CD4-positive, alpha-beta T cell treated with Interleukin-17A for 4 hours (primary cell): ENCODE results near the gene TRPT1.
A peak's percentile ranks its signal among the peaks of the same experiment; 100 is the strongest.

ENCODE experiments used
- DNase-seq: peaks from one replicate; pipeline ENCODE4 v3.0.0-alpha.2; 2020; ENCODE audit warnings: mixed read lengths

Gene TRPT1

GRCh38 chr11:64206457-64207255 is 19.3 kb downstream of the TRPT1 start, which contains the start of gene FERMT3:
Gene FERMT3 (plus strand): TSS chr11:64206721. CDS start chr11:64207365, 644 bp downstream.
- peak; percentile 89 for DNase-seq

GRCh38 chr11:64204464-64204989 is 21.5 kb downstream of the TRPT1 start:
- peak; percentile 89 for DNase-seq

- DNase-seq: no peak
Measured at GRCh38 chr11:64204080-64204440, 21.9 kb downstream of the TRPT1 start.

DNA sequence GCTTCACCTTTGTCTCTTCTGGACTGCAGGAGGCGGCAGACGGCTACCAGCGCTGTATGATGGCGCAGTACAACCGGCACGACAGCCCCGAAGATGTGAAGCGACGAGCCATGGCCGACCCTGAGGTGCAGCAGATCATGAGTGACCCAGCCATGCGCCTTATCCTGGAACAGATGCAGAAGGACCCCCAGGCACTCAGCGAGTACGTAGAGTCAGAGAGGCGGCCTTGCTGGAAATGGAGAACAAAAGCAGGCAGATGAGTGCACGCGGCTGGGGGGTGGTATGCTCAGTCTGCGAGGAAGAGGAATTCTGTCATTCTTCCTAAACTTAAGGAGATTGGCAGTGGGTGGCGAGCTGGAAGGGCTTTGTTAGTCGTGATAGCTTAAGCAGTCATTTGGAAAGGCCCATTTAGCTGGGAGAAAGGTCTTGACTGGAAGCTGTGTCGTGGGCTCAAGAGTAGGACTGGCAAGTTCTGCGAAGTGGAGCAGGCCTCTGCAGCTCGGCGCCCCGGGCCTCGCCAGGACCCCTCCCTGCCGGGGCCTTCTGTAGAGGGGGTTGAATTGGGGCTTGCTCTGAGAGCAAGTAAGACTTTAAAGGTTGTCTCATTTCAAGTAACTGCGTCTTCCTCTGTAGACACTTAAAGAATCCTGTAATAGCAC is 22.4 kb downstream of the TRPT1 start:
- no peak for DNase-seq

DNA sequence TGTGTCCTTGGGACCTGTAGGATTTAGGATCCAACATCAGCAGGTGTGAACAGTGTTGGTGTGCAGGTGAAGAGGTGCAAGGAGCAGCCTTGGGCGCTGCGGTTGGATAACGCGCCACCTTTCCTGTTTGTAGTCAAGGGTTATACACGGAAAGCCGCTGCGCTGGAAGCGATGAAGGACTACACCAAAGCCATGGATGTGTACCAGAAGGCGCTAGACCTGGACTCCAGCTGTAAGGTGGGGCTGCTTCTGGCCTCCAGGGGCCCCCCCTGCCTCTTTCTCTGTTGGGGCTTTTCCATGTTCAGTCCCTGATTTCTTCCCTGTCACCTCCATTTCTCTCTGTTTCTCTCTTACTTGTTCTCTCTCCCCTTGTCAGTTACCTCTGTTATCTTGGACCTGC is 23.0 kb downstream of the TRPT1 start:
- DNase-seq: no peak

- DNase-seq: no peak
Measured at GRCh38 chr11:64201543-64201942, 24.4 kb downstream of the TRPT1 start.

- DNase-seq: no peak
Measured at GRCh38 chr11:64198511-64198910, 27.5 kb downstream of the TRPT1 start.

GRCh38 chr11:64196626-64197025 is 29.4 kb downstream of the TRPT1 start:
- no peak for DNase-seq

GRCh38 chr11:64192434-64192833 is 33.6 kb downstream of the TRPT1 start:
- no peak for DNase-seq

GRCh38 chr11:64186492-64187165 is 39.4 kb downstream of the TRPT1 start:
- peak; percentile 53 for DNase-seq

GRCh38 chr11:64185693-64186491 is 40.1 kb downstream of the TRPT1 start, which contains the start of gene STIP1:
Gene STIP1 (plus strand): TSS chr11:64186171. CDS start chr11:64186262, 91 bp downstream.
- peak; percentile 97 for DNase-seq

DNA sequence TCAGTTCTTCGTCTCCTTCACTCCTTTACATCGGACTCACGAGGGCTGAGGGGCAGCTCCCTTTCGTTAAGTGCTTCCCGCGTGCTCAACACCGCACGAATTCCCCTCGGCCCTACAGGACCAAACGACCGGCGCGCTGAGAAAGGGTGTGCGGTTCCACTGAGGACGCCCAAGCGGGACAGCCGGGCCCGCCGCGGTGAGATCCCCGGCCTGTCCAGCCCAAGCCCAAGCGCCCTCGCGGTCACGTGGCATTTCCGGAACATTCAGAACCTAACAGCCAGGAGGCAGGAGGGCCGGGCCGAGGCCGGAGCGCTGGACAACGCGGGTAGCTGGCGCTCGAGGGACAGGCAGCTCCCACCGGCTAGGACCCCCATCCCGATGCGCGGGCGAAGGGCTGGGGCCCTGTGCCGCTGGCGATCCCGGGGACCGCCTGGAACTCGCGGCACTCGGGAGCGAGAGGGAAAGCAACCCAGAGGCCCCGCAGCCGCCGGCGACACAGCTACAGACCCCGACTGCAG is 40.8 kb downstream of the TRPT1 start:
- DNase-seq: peak; percentile 53

DNA sequence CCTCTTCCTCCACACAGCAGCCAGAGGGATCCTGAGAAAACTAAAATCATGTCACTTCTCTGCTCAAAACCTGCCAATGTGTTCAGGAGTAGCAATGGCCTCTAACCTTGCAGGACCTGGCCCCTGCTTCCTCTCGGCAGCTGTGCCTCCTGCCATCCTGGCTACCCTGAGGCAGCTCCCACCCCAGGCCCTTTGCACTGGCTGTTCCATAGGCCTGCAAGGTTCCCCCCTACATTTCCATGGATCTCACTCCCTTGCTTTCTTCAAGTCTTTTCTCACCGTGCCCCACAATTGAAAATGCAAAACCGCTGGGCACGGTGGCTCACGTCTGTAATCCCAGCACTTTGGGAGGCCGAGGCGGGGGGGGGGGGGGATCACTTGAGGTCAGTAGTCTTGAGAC is 42.1 kb downstream of the TRPT1 start:
- no peak for DNase-seq

DNA sequence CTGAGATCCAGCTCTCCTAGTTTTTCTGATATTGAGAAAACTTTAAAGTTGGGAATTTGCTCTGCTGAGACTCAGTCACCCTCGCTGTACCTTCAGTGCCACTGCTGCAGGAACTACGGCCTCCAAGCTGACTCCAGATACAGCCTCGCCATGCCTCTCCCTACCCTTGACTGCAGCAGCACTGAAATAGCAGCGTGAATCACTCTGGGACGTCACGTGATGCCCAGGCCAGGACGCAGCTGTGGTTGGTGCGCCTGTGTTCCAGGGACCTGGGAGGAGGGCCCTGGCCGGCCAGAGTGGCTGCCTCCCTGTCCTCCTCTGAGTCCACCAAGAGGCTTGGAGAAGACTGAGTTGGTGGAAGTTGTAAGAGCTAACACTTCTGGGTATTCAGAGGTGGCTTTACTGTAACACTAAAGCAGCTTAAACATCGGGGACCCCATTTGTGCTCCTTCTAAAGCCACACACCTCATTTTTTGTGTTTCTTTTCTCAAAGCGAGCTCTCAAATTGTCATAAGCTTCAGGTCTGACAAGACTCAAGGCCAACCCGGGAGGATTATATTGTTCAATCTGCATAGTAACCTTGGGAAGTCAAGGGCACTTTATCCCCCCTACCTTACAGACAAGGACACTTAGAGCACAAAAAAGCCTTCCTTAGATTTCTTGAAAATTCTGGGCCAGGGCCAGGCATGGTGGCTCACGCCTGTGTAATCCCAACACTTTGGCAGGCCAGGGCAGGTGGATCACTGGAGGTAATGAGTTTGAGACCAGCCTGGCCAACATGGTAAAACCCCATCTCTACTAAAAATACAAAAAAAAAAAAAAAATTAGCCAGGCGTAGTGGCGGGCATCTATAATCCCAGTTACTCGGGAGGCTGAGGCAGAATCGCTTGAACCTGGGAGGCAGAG is 44.2 kb downstream of the TRPT1 start:
- DNase-seq: peak; percentile 55

GRCh38 chr11:64180891-64181290 is 45.1 kb downstream of the TRPT1 start:
- no peak for DNase-seq

DNA sequence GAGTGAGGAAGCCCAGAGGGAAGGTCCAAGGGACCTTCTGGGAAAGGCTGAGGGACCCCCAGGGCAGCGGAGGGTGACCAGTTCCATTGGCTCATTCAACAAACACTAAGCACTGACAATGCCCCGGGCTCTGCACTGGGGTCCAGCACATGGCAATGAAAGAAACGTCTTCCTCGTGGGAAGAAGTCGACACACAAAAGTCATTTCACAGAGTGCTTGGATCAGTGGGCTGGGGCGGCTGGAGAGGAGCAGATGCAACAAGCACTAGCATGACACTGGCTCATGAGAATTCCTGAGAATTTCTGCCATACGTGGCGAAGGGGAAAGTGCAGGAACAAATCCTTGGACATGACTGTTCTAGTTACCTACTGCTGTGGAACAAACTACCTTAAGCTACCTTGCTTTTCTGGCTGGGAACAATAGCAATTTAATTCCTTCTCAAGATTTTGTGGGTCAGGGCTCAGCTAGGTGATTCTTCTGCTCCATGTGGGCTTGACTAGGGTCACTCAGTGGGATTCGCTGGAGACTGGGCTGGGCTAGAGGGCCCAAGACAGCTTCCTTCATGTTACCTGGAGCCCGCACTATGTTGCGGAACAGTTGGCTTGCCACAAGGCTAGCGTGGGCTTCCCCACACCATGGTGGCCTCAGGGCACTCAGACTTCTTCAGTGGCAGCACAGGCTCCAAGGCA is 46.9 kb downstream of the TRPT1 start:
- no peak for DNase-seq

DNA sequence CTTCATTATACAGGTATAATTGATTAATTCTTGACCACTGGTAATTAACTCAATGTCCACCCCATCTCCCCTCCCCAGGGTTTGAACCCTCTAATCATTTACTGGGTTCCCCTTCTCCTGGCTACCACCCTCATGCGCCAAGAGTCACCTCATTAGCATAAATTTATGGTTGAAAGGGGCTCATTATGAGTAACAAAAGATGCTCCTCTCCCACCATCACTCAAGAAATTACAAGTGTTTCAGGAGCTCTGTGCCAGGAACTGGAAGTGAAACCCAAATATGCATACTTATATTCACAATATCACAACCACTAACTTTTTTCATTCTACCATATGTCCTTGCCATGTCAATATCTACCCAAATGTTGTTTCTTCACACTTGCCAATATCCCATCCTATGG is 47.8 kb downstream of the TRPT1 start:
- DNase-seq: no peak

DNA sequence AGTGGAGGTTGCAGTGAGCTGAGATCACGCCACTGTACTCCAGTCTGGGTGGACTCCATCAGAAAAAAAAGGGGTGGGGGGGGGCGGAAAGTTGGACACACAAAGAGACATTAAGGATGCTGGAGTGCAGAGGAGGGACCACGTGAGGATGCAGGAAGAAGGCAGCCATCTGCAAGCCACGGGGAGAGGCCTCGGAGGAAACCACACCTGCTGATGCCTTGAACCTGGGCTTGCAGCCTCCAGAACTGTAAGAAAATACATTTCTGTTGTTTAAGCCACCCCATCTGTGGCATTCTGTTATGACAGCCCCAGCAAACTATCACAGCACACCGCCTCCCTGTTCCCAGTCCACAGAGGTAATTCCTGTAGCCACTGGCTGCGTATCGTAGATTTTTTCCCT is 49.2 kb downstream of the TRPT1 start:
- DNase-seq: peak; percentile 11
